ENCODE measurements around the gene ZBTB32.

ZBTB32 gene

DNA sequence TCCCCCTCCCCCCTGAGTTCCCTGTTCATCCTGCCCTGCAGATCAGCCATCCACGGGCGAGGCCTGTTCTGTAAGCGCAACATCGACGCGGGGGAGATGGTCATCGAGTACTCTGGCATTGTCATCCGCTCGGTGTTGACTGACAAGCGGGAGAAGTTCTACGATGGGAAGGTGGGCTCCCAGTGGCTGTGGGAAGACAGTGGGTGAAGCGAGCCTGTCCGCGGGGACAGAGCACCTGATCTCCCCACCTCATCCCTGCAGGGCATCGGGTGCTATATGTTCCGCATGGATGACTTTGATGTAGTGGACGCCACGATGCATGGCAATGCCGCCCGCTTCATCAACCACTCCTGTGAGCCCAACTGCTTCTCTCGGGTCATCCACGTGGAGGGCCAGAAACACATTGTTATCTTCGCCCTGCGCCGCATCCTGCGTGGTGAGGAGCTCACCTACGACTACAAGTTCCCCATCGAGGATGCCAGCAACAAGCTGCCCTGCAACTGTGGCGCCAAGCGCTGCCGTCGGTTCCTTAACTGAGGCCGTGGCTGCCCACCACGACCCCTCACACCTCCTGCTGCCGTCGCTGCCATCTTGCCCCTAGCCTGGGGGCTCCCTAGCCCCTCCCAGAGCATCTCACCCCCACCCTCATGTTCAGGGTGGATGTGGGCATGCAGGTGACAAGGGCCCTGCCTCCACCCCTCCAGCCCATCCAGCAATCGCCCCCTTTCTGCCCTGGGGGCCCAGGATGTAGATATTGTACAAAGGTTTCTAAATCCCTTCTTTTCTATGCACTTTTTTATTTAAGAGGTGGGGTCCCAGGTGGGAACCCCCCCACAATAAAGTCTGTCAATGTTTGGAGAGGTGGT is 33.9 kb downstream of the ZBTB32 start:
- DNase-seq = no peak

DNA sequence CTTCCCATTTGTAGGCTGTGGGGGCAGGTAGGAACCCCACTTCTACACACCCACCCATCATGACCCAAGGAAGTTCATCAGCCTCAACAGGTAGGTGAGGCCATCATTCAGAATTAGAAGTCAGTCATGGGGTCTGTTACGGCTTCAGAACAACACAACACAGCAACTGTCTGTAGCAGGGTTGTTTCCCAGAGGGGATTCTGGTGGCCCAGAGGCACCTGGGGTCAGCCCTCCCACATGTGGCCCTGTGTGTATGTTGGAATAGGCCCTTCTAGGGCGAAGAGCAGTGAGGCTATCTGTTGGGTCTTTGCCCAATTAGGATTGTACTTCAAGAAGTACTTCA is 34.5 kb downstream of the ZBTB32 start:
- DNase-seq = no peak

DNA sequence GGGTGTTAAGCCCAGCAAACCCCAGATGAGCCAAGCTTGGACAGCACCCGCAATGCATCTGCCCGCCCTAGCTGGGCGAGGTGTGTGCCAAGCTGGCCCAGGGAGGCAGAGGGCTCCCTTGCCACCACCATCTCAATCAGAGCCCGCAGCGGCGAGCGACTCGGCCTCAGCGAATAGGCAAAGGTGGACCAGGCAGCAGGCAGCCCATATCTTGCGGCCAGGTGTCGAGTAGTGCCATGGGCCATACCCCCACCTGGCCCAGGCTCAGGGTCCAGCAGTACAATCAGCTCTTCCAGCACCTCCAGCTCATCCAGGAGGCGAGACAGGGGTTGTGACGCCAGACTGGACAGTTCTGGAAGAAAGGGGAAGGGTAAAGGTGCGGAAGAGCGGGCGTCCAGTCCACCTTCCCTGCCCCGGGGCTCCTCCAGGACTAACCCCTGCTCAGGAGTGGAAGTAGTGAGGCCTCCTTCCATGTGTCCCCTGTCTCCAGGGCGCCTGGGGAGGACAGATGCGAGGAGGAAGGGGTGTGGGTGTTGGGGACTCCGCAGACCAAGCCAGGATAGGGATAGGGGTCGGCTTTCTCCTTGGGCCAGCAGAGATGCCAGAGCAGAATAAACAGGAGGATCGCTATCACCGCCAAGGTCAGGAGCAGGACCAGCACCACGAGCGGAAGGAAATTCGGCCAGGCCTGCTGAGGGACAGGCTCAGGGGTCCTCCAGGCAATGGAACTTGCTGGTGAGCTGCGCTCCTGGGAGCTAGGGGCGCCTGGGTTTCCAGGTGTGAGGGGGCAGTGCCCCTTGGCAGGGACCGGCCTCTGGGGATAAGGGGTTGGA is 35.1 kb downstream of the ZBTB32 start:
- no peak for DNase-seq

DNA sequence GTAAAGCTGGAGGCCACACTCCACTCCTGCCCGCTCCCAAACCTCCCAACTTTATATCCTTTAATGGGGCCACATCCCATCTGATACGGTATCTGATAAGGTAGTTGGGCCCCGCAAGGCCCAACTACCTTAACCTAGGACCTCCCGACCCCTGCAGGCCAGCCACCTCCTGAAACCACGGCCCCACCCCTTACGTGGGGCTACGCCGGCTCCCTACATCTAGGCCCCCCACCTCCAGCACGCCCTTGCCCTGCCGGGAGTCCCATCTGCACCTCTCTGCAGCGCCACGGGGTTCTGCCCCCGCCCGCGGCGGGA is 35.7 kb downstream of the ZBTB32 start:
- no peak for DNase-seq

DNA sequence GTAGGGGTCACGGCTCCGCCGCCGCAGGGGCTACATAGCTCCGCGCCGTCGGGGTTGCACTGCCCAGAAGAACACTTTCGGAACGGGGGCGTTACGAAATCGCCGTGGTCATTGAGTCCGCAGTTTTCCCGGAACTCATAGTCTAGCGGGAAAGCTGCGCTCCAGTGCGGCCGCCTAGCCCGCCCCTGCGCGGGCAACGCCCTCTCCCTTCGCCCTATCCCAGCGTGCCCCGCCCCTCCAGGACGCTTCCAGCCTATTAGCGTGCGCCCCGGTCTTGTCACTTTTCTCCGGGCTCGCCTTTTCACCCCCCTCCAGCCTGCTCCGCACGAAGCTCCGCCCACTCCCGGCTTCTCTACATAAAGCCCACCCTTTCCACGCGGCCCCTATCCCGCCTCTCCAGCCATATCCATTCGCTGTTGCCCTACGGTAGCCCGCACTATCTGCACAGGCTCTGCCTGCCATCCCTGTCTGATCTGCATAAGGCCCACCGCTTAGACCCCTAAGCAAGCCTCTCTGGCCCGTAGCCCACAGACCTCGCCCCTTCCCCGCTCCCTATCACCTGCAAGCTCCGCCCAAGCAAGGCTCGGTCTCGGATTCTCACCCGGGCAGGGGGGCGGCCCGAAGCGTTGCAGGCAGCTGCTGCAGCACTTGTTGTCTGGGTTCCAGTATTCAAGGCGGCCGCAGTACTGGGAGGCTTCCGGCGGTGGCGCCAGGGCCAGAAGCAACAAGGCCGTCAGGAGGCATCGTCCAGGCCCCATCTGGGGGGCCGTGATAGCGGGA is 36.3 kb downstream of the ZBTB32 start:
- peak; percentile 91 for DNase-seq

DNA sequence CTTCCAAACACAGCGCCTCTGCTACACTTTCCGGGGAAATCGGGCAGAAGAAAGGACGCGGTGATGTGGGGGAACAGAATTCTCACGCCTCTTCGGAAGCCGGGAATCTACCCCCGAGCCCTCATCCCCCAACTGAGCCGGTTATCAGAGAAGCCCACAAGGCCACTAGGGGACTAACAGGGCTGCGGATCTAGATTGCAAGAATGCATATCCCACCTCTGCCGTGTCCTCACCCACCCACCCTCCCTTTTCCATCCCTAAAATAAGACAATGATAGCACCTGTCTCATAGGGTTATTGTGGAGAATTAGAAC is 36.8 kb downstream of the ZBTB32 start:
- no peak for DNase-seq

- peak; percentile 75 for DNase-seq
These were observed 37.9 kb downstream of the ZBTB32 start, which contains the start of gene IGFLR1 for GRCh38 chr19:35742121-35742724. TSS of gene IGFLR1 (minus strand) at chr19:35742452. CDS start at chr19:35741180, 1,272 bp downstream.

- DNase-seq = no peak
These were observed 39.5 kb downstream of the ZBTB32 start for GRCh38 chr19:35743640-35744429.

GRCh38 chr19:35744430-35745327 is 40.3 kb downstream of the ZBTB32 start:
- peak; percentile 94 for DNase-seq

DNA sequence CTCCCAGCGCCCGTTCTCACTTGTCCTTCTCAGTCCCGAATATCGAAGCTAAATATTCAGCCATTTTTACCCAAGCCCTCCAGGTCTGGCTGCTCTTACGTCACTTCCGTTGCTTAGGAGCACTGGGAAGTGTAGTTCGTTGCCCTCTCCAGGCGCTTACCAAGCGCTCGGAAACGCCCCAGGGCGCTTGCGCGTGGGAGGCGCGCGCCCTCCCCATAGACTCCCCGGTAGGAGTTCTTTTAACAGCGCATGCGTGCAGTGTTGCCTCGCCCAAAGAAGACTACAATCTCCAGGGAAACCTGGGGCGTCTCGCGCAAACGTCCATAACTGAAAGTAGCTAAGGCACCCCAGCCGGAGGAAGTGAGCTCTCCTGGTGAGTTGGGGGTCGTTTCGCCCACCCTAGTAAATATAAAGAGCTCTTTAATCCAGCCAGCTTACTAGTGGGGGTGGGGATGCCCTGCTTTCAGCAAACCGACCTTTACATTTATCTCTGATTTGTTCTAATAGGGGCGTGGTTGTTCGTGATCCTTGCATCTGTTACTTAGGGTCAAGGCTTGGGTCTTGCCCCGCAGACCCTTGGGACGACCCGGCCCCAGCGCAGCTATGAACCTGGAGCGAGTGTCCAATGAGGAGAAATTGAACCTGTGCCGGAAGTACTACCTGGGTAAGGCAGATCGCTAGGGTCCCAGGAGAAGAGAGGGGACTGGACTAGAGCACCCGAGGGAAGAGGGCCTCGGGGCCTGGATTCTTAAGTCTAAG is 41.1 kb downstream of the ZBTB32 start, which contains the start of the genes PSENEN and U2AF1L4:
Gene PSENEN, plus strand, starts transcription at position 324 of the 759 bp plus-strand sequence. Its CDS starts 280 bp downstream, at position 604.
Gene U2AF1L4, minus strand, starts transcription at position 91 of the 759 bp plus-strand sequence. Its CDS starts 27 bp downstream, at position 64.
- DNase-seq = peak; percentile 99

DNA sequence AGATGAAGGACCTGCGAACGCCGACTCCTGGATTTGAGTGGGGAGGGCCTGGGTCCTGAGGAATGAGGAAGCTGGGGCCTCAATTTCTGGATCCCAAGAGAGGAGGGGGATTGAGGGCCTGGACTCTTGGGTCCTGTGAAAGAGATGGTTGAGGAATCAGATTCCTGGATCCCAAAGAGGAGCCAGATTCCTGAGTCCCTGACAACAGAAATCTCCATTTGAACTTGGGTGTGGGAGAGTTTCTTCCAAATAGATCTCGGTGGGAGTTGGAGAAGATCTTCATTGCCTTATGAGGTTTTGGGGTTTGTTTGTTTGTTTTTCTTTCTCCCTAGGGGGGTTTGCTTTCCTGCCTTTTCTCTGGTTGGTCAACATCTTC is 41.7 kb downstream of the ZBTB32 start:
- no peak for DNase-seq

DNA sequence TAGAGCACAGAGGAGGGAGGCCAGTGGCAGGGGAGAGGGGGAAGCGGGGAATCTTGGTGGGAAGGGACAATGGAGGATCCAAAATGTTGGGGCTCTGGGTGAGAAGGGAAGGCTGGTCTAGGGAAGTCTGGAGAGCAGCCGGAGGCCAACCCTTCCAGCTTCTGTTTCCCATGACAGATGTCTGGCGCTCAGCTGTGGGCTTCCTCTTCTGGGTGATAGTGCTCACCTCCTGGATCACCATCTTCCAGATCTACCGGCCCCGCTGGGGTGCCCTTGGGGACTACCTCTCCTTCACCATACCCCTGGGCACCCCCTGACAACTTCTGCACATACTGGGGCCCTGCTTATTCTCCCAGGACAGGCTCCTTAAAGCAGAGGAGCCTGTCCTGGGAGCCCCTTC is 42.2 kb downstream of the ZBTB32 start:
- no peak for DNase-seq

- DNase-seq = peak; percentile 99
These were observed 44.0 kb downstream of the ZBTB32 start, which contains the start of gene LIN37 for GRCh38 chr19:35748106-35749020. TSS of gene LIN37 (plus strand) at chr19:35748576. CDS start at chr19:35748725, 149 bp downstream.

- DNase-seq = no peak
These were observed 45.8 kb downstream of the ZBTB32 start for GRCh38 chr19:35750167-35750566.

- DNase-seq = no peak
These were observed 47.7 kb downstream of the ZBTB32 start for GRCh38 chr19:35751839-35752745.

DNA sequence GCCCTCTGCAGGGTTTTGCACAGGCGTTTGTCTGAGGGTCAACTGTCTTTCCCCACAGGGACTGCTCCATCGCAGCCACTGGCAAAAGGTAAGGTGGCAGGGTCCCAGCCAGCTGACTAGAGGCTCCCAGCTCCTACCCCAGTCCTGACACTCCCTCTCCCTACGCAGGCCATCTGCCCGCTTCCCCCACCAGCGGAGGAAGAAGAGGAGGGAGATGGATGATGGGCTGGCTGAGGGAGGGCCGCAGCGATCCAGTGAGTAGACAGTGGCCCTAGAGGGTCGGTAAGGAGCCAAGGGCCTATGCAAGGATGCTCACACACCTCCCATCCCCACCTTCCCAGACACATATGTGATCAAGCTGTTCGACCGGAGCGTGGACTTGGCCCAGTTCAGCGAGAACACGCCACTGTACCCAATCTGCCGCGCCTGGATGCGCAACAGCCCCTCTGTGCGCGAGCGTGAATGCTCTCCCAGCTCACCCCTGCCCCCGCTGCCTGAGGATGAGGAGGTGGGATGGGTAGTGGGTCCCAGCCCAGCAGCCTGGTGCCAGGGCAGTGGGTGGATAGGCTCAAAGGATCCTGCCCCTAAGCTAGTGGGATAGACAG is 48.5 kb downstream of the ZBTB32 start:
- no peak for DNase-seq

Measured in central memory CD4-positive, alpha-beta T cell (primary cell).